Right forelimb (tissue), 1 donor: ENCODE measurements around the gene CHAF1A.

Experiments
- DNase-seq: peaks from one replicate; pipeline ENCODE4 v3.0.0-alpha.2; 2018

Gene CHAF1A, protein sequence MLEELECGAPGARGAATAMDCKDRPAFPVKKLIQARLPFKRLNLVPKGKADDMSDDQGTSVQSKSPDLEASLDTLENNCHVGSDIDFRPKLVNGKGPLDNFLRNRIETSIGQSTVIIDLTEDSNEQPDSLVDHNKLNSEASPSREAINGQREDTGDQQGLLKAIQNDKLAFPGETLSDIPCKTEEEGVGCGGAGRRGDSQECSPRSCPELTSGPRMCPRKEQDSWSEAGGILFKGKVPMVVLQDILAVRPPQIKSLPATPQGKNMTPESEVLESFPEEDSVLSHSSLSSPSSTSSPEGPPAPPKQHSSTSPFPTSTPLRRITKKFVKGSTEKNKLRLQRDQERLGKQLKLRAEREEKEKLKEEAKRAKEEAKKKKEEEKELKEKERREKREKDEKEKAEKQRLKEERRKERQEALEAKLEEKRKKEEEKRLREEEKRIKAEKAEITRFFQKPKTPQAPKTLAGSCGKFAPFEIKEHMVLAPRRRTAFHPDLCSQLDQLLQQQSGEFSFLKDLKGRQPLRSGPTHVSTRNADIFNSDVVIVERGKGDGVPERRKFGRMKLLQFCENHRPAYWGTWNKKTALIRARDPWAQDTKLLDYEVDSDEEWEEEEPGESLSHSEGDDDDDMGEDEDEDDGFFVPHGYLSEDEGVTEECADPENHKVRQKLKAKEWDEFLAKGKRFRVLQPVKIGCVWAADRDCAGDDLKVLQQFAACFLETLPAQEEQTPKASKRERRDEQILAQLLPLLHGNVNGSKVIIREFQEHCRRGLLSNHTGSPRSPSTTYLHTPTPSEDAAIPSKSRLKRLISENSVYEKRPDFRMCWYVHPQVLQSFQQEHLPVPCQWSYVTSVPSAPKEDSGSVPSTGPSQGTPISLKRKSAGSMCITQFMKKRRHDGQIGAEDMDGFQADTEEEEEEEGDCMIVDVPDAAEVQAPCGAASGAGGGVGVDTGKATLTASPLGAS

DNA sequence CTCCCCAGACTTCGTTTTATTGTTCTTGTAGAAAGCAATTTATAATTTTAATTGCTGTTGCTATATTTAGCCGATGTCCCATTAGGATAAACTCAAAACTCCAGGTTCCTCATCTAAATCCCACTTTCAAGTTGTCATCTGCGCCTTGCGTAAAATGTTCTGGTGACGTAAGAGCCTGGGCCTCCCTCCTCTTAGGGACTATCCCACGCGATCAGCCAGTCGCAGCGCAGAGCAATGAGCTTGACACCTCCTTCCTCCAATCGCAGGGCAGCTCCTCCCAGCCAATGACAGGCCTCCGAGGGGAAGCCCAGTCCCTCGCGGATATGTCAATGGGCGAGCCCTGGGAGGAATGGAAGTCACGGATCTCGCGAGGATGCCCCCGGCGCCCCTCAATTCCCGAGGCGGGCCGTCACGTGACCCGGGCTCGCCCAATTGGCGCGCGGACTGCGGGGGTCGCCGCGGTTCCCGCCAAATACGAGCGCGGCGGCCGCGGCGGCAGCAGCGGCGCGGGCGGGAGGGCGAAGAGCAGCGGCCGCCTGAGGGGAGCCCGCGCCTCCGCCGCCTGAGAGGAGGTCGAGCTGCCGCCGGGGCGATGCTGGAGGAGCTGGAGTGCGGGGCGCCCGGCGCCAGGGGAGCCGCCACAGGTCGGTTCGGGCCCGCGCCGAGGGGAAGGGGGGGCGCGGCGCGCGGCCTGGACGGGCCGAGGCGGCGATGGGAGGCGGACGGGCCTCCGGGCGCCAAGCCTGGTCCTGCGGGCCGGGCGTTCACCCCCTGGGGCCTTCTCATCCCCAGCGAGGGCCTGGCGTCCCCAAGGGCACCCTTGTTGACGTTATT is at the start of gene CHAF1A:
CHAF1A (plus strand) TSS at position 470 of the 834 bp plus-strand sequence; CDS start at position 593, 123 bp downstream.
- DNase-seq = peak; percentile 99

DNA sequence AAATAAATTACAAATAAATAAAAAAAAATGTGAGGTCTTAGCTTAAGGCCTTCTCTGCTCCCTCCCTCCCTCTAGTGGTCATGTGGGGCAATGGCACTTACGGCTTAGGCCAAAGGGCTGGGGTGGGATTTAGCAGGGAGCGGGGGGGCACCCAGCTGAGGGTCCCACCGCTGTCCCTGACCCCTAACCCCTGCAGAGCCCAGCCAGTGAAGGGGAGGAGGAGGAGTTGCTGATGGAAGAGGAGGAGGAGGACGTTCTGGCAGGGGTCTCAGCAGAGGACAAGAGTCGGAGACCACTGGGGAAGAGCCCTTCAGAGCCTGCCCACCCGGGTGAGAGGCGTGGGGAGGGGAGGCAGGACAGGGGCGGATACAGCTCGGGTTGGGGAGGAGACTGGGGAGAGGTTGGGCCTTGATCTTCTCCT is 49.7 kb upstream of the CHAF1A start:
- DNase-seq = no peak

DNA sequence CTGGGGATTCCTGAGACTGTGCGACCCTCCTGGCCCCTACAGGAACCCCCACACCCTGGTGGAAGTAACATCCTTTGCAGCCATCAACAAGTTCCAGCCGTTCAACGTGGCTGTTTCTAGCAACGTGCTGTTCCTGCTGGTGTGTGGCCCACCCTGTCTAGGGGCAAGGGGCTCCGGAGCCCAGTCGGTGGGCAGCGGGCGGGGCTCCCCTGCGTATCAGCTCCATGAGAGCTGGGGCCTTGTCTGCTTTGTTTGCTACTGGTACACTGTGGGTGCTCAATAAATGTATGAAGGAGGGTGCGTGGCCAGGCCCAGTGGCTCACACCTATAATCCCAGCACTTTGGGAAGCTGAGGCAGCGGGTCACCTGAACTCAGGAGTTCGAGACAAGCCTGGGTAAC is 48.2 kb upstream of the CHAF1A start:
- no peak for DNase-seq

DNA sequence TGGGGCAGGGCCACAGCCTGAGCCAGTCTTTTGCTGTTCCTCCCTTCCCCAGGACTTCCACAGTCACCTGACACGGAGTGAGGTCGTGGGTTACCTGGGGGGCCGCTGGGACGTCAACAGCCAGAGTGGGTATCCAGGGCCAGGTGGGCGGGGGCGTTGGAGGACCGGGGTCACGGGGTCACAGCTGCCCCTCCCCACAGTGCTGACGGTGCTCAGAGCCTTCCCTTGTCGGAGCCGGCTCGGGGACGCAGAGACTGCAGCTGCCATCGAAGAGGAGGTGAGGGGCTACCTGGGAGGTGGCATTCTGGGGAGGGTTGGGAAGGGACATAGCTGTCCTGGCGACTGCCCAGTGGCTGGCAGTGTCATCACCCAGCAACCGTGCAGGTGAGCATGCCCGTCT is 47.5 kb upstream of the CHAF1A start:
- DNase-seq = no peak

DNA sequence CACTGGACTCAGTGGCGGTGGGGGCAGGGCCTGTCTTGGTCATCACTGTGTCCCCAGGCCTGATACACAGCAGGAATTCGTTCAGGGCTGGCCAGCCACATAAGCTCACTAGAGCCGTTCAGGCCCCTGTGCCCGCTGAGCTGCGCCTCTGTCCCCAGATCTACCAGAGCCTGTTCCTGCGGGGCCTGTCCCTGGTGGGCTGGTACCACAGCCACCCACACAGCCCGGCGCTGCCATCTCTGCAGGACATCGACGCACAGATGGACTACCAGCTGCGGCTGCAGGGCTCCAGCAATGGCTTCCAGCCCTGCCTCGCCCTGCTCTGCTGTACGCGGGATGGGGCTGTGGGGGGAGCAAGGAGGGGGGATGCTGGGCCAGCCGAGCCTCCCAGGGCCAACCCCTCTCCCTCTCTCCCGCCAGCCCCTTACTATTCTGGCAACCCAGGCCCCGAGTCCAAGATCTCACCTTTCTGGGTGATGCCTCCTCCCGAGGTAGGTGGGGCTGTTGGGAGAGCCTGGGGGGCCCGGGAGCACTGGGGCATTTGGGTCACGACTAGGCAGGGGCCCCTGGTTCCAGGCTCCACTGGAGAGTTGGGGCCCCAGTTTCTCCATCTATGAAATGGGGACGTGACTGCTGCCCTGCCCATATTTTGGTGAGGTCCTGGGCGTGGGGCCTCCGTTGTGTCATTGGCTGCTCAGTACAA is 45.2 kb upstream of the CHAF1A start:
- DNase-seq = no peak

DNA sequence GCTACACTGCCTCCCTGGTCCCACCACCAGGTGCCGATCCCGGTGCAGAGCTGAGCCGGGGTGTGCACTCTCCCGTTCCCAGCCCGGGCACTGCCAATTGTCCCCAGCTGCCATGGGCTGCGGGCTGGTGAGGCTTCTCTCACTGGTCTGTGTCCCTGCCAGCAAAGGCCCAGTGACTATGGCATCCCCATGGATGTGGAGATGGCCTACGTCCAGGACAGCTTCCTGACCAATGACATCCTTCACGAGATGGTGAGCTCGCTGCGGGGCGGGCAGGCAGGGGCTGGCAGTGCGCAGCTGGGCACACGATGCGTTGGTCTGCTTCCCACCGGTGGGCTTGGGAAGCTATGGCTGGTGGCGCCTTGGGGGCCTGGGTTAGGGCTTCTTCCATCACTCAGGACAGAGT is 44.5 kb upstream of the CHAF1A start:
- DNase-seq = no peak

DNA sequence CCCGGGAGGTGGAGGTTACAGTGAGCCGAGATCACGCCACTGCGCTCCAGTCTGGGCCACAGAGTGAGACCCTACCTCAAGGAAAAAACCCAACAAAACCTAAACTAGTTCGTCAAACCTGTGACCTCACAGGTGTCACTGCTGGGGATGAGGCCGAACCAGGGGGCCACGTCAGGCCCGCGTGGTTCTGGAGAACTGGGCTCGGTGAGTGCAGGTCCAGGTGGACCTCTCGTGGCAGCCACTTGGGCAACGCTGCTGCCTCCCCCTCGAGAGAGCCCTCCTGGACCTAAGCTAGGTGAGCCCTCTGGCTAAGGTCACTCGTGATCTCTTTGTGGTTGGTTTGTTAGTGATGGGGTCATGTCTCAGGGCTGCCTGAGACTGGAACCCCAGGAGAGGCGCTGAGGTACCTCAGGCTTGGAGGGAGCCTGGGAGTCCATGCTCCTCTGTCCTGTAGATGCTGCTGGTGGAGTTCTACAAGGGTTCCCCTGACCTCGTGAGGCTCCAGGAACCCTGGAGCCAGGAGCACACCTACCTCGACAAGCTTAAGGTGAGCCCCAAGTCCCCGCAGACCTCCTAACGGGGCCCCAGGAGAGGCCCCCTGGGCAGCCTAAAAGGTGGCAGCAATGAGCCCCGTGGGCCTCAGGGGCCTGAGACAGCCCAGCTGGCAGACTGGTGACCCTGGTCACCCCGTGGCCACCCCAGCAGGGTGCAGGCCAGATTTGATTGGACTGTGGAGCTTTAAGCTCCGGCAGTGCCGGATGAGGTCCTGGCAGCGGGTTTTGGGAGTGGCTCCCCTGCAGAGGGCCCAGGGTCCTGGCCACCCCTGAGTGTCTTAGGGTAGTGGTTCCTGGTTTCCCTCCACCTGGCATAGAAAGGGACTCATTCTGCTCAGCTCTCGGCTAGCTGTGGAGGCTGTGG is 43.5 kb upstream of the CHAF1A start:
- no peak for DNase-seq

DNA sequence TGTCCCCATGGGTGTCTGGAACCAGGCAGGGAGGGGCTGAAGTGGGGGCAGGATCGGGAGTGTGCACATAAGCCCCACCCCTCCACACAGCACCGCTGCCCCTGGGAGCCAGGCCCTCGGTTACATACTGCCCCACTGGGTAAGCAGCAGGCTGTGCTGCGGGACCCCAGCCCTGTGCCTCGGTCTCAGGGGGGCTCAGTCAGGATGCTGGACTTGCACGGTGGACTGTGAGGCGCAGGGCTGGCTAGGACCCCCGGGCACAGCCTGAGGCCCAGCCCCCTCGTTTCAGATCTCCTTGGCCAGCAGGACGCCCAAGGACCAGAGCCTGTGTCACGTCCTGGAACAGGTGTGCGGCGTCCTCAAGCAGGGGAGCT is 42.8 kb upstream of the CHAF1A start:
- no peak for DNase-seq

DNA sequence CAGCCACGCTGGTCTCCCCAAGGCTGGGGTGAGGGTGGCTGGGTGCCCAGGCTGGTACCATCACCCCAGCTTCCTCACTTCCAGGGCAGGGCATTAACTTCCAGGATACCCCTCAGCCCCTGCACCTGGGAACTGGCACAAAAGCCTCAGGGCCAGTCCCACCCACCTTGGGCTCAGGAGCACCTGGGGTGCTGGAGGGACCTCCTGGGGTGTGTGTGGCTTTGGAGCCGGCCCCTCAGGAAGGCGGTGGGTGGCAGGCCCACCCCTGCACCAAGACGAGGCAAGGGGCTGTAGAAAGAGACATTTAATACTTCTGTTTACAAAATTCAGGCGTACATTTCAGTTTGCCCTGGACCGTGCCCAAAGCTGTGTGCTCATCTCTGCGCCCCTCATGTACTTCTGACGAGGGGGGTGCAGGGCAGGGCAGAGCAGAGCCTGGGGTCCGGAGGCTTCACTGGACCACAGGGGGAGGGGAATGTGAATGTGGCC is 42.3 kb upstream of the CHAF1A start:
- no peak for DNase-seq

DNA sequence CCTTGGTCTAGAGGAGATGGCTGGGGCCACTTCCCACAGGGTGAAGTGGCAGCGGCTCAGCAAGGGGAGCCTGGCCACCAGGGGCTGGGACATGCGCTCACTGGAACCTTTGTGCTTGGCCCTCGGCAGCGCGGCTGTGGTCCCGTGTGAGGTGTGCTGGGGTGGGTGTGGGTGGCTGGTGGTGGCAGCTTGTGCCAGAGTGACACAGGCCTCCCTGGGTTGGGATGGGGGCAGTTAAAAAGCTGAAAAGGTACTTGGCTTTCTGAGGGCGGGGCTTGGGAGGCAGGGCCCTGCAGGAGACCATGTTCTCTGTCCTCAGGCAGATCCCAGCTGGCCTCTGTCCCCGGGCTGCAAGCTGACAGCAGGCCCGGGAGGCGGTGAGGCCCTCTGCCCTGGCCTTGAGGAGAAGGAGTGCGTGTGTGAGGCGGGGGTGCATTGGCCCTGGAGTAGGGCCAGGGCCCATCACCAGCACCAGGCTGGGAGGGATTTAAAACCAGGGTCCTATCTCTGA is 41.7 kb upstream of the CHAF1A start:
- DNase-seq = no peak

DNA sequence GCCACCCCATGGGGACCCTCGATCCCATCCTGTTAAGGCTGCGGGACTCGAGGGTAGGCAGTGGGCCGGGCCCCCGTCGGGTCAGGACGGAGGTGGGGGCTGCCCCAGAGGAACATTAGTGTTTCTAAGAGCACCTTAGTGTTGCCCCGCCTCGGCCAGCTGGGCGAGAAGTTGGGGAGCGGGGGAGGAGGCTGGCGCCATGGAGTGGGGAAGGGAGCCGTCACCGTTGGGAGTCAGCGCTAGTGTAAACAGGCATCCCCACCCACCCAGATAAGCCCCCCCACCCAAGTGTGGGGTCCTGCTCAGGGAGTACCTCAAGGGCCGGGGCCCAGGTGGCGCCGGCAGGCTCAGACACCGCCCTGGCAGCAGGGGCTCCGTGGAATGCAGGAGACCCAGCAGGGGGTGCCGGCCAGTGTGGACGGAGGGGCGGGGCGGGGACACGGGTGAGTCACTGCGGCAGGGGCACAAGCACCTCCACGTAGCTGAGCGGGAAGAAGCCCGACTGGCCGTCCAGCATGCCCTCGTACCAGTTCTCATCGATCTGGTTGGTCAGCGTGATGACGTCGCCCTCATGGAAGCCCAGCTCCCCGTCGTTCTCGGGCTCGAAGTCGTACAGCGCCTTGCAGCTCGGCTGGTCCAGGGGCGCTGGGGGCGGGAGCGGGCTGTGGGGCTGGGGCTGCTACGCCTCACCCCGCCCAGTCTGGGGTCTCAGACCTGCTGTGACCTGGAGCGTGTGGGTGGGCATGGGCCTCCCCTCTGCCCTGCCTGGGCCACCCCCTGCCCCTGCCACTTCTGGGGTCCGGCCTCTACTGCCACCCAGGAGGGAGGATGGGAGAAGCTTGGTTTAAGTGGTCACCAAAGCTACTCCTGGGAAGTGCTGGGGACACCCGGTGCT is 41.0 kb upstream of the CHAF1A start:
- no peak for DNase-seq

DNA sequence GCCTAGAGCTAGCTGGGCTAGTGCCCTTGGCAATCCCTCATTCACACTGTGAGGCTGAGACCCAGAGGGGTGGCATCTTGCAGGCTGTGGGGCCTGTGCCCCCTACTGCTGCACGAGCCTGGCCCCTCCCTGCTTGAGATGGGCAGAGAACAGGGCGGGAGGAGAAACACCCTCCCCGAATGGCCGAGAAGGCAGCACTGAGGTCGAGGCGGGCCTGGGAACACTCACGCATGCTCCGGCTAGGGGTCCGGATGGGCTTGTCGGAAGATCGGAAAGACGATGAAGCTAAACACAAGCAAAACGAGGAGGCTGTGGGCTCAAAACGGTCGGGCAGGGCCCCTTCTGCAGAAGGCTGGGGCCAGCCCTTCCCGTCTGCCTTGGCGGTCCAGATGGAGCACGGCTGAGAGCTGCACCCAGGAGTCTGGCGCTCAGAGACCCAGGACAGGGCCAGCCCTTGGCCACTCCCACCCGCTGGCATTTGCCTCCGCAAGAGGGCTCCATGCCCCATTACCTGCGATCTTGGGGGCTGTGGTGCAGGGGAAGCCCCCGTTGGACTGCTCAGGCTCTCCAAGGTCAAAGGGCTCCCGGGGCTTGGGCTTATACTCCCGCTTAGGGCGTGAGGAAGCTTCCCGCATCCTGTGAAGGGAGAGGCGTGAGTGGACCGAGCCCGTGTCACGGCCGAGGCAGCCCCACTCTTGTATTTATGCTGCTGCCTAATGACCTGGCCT is 40.2 kb upstream of the CHAF1A start:
- no peak for DNase-seq

DNA sequence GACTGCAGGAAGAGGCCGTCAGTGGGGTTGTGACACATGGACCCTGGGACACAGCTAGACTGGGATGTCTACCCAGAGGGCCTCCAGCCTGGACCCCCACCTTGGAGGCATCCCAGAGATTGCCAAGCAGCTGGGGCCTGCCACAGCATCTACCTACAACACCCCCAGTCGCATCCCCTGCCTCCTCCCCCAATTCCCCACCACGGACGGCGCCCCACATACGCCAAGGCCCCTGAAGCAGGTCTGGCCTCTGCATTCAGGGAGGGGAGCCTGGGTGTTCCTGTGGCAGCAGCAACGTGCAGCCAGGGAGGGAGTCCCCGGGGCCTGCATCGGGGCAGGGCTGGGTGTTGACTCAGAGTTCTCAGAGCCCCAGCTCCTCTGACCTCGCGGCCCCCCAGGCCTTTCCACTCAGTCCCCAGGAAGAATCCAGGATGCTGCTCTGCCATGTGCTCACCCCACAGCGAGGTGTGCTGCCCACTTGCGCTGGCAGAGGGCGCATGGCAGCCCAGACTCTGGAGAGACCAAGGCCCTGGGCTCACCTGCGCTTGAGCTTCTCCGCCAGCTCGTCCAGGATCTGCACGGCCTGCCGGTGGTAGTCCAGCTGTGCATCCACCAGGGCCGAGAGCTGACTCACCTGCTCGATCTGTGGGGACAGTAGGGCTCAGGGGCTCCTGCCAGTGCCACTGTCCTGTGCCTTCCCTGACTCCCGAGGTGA is 39.5 kb upstream of the CHAF1A start:
- DNase-seq = no peak

DNA sequence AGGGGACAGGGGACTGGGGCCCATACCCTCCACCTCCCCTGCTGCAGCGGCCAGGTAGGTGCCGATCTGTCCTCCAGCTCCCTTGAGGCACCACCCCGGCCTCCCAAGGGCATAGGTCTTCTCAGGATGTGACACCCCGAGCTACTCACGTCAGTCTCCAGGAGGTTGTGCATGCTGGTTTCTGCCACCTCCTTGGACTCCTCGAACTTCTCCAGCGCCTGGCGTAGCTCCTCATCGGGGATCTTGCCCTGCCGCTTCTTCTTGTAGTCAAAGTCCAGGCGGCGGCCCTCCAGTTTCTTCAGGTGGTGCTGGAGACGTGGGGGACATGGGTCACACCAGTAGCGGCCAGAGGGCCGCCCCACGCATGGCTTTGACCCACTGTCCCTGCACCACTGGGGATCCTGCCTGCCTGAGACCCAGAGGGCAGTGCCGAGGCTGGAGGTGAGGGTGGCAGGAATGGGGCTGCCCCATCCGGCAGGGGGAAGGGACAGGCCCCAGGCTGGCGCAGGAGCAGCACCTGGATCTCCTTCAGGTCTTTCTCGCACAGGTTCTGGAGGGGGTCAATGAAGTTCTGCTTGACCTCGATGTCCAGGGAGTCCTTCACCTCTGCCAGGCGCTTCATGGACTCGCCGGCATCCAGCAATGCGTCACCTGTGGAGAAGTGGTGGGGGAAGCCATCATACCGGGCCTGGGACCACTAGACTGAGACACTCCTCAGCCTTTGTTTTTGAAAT is 38.7 kb upstream of the CHAF1A start:
- DNase-seq = no peak

DNA sequence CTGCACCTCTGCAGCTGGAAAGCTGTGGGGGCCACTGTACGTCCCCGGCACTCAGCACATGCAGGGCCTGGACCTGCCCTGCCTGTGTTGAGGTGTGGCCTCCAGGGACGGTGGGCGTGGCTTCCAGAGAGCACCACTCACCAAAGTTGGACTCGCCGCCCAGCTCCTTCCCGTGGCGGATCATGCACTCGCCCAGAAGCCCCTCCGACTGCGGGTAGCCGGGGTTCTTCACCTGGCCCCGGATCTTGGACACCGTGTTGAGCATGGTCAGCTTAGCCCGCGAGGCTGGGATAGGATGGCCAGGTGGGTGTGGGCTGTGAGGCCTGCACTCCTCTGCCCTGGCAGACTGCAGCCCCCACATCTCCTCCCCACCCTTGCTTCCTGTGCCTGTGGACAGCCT is 37.1 kb upstream of the CHAF1A start:
- DNase-seq = no peak

DNA sequence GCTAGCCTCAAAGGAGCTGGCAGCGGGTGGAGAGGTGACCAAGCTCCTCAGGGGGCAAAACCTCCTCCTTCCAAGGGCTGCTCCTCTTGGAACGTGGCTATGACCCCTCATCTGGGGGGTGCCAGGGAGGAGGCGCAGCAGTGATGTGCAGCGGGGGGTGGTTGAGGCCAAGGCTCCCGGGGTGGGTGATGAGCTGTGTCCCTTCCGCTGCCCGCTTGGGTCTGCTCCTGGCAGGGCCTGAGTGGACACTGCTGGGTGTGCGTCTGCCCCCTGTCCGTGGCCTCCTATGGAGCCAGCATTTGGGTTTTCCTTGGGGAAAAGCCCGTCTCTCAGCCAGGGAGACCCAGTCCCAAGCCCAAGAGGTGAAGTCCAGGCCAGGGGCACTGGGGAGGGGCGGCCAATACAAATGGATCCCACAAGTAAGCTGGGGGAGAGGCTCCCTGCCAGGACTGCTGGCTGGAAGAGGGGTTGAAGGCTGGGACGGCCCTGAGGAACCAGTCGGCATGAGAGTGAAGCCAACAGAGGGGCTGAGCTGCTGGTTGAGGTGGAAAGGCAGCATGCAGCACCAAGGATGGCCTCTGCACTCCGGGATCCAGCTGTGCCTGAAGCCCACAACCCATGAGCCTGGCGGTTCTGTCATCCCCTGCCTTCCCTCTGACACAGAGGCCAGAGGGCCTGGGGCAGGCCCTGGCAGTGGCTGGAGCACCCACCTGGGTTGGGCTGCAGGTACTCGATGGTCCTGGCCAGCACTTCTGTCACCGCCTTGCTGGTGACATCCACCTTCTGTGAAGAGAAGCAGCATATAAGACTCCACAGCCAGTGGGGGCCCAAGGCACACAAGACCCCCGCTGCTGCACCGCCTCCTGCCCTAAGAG is 36.4 kb upstream of the CHAF1A start:
- DNase-seq = no peak
